ENCODE measurements around the gene JAK2.
"Not testable (repeated sequence)": the region's sequence is repeated elsewhere in the genome, so short reads cannot be mapped to it uniquely, and the experiment has no call there.

JAK2 gene

GRCh38 chr9:4939118-4939561 is 45.9 kb upstream of the JAK2 start:
- TF ChIP-seq CTCF (IDR thresholded peaks at IDR 0.05; ENCODE audit: insufficient read depth, low read length, poor library complexity, severe bottlenecking) = no peak
- peak; percentile 67 for DNase-seq (ENCODE audit: extremely low read depth, insufficient read length)
- no peak overlapping the region for H3K4me3 ChIP-seq (replicated peaks; ENCODE audit: low read depth, low read length)
- H3K36me3 ChIP-seq (ENCODE audit: control insufficient read depth, insufficient read depth, low read length) = no peaks in the 10 kb centered on the region; the same call in 1 of the 2 replicates
- H3K27me3 ChIP-seq (replicated peaks; ENCODE audit: control insufficient read depth, insufficient read depth, low read length) = no peaks in the 10 kb centered on the region

- not testable (repeated sequence) for H3K4me3 ChIP-seq (replicated peaks; ENCODE audit: low read depth, low read length); H3K36me3 ChIP-seq (ENCODE audit: control insufficient read depth, insufficient read depth, low read length); DNase-seq (ENCODE audit: extremely low read depth, insufficient read length); H3K27me3 ChIP-seq (replicated peaks; ENCODE audit: control insufficient read depth, insufficient read depth, low read length)
These were observed 42.9 kb upstream of the JAK2 start for GRCh38 chr9:4942042-4942691.

GRCh38 chr9:4943346-4943745 is 41.7 kb upstream of the JAK2 start:
- Histone ChIP-seq H3K27me3 (replicated peaks; ENCODE audit: control insufficient read depth, insufficient read depth, low read length) (no peaks in the 10 kb centered on the region), H3K4me3 (replicated peaks; ENCODE audit: low read depth, low read length) (no peak overlapping the region), H3K36me3 (ENCODE audit: control insufficient read depth, insufficient read depth, low read length) (no peaks in the 10 kb centered on the region)
- TF ChIP-seq CTCF (IDR thresholded peaks at IDR 0.05; ENCODE audit: insufficient read depth, low read length, poor library complexity, severe bottlenecking) = no peak
- no peak for DNase-seq (ENCODE audit: extremely low read depth, insufficient read length)

DNA sequence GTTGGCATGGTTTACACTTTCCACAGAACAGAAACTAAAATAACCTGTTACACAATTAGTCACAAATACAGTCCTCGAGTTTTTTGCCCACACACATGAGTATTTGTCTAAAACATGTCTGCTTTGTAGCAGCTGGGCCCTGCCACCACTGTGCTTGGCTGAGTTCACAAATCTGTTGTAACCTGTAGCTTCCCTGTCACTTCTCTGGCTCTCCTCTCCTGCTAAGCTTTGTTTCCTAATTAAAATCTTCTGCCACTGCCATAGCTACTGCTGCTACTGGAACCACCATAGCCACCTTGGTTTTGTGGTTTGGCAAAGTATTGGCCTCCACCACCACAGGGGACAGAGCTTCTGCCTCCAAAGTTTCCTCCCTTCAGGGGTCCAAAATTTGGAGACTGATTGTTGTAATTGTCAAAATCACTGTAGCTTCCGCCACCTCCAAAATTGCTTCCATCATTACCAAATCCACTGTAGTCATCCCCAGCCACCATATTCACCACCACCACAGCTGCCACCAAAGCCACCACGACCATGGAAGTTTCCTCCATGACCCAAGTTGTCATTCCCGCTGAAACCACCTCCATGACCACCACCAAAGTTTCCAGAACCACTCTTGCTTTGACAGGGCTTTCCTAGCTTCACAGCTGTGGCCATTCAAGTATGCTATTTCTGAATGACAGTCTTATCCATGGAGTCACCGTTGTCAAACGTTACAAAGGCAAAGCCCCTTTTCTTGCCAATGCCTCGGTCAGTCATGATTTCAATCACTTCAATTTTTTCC is 40.5 kb upstream of the JAK2 start:
- not testable (repeated sequence) for DNase-seq (ENCODE audit: extremely low read depth, insufficient read length); H3K4me3 ChIP-seq (replicated peaks; ENCODE audit: low read depth, low read length); H3K36me3 ChIP-seq (ENCODE audit: control insufficient read depth, insufficient read depth, low read length); H3K27me3 ChIP-seq (replicated peaks; ENCODE audit: control insufficient read depth, insufficient read depth, low read length)

GRCh38 chr9:4946937-4947336 is 38.1 kb upstream of the JAK2 start:
- no peaks in the 10 kb centered on the region for H3K27me3 ChIP-seq (replicated peaks; ENCODE audit: control insufficient read depth, insufficient read depth, low read length)
- H3K4me3 ChIP-seq (replicated peaks; ENCODE audit: low read depth, low read length) = no peak overlapping the region
- no peaks in the 10 kb centered on the region for H3K36me3 ChIP-seq (ENCODE audit: control insufficient read depth, insufficient read depth, low read length)
- no peak for TF ChIP-seq CTCF (IDR thresholded peaks at IDR 0.05; ENCODE audit: insufficient read depth, low read length, poor library complexity, severe bottlenecking)
- no peak for DNase-seq (ENCODE audit: extremely low read depth, insufficient read length)

- no peak overlapping the region for H3K4me3 ChIP-seq (replicated peaks; ENCODE audit: low read depth, low read length)
- no peak for DNase-seq (ENCODE audit: extremely low read depth, insufficient read length)
These were observed 29.2 kb upstream of the JAK2 start for GRCh38 chr9:4955836-4956235.

More at GRCh38 chr9:4955836-4956235, 29.2 kb upstream of the JAK2 start:
- Histone ChIP-seq H3K27me3 (replicated peaks; ENCODE audit: control insufficient read depth, insufficient read depth, low read length) (no peaks in the 10 kb centered on the region), H3K36me3 (ENCODE audit: control insufficient read depth, insufficient read depth, low read length) (no peaks in the 10 kb centered on the region)
- no peak for TF ChIP-seq CTCF (IDR thresholded peaks at IDR 0.05; ENCODE audit: insufficient read depth, low read length, poor library complexity, severe bottlenecking)

Measured in GM06990 (cell line).